GM12874 (cell line): ENCODE results near the gene SKIC3.

Experiments
- CTCF ChIP-seq: IDR thresholded peaks from 2 replicates; pipeline ENCODE4 v1.5.1; 2011; ENCODE audit warnings: low read depth, mild to moderate bottlenecking, control low read depth, low read length, moderate library complexity; ENCODE audit not compliant: insufficient read depth

Gene SKIC3

DNA sequence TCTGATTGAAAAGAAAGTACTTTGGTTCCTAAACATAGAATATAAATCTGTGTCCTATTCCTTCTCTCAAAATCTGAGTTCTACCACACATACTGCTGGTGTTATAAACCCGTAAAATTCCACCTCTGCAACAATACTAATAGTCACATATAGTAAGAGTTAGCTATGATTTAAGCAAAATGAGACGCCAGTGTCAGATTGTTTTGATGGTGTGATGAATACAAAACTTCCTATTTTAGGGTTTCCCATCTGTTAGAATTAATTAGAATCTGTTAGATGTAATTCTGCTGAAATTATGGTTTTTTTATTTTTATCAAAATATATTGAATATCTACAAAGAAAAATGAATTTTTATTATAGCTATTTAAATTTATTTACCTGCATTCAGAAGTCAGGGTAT, 26.8 kb upstream of the SKIC3 start:
- no peak for TF ChIP-seq CTCF

DNA sequence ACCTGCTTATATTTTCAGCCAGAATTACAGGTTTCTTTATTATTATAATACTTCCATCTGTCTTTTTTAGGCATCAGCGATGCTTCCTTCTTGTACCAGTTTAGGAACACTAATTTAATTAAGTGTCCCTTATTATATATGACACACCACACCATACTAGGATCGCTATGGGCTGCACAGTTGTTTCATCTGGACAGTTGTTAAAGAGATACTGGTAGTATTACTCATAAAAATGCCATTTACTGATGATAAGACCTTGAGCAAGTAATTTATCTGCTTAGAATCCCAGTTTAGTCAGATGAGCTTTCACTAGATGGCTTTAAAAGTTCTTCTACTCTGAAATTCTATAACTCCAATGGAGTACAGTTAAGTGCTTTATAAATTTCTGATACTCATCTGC, 17.2 kb upstream of the SKIC3 start:
- TF ChIP-seq CTCF, result no peak

DNA sequence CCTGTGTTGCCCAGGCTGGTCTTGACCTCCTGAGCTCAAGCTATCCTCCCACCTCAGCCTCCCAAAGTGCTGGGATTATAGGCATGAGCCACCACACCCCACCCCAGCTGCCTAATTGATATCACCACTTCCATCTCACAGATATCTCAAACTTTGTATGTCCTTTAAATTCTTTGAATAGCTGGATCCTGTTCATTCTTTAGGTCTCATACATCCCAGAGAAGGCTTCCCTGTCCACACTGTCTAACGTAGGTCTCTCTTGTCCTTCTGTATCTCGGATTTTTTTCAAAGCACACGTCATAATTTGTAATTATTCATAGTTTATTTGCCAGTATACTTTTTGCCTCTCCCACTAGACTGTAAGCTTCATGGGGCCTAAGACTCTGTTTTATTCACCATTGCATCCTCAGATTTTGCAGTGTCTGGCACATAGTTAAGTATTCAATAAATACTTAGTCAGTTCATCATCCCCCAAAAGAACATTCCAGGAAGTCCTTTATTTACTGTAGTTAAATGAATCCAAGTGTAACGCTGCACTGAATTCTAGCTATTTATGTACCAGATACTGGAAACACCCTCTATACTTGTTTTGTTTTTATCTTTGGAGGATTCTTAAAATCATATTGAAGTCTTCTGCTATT, 10.6 kb upstream of the SKIC3 start:
- no peak for TF ChIP-seq CTCF

DNA sequence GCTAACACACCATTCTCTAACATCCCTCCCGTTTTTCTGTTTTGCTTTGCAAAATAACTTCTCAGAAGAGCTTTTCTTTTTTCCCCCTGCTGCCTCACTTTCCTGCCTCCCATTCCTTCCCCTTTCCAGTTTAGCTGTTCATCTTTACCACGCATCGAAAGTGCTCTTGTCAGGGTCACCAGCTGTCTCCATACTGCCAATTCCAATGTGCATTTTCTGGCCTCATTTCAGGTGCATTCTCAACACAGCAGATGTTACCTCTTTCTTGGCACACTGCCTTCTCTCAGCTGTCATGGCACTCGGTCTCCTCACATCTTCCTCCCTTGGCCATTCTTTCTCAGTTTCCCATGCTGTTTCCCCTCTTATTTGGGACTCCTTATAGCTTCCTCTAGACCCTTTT, 9.7 kb upstream of the SKIC3 start:
- TF ChIP-seq CTCF, result no peak

DNA sequence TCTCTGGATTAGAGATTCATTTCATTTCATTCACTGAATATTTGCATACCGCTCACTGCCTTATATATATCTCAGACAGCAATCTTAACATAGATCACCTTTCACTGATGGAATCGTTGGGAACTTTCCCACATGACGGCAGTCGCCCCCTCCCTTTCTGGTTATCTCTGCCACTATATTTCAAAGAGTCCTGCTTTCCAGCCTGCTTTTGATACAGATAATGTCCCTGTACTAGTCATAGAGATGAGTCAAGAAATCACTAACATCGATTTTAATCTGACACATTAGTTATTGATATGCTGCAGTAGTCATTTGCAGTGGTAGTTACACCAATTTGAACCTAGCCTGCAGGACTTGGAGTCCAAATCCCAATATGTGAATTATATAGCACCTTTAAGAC, 8.6 kb upstream of the SKIC3 start:
- TF ChIP-seq CTCF, result no peak

DNA sequence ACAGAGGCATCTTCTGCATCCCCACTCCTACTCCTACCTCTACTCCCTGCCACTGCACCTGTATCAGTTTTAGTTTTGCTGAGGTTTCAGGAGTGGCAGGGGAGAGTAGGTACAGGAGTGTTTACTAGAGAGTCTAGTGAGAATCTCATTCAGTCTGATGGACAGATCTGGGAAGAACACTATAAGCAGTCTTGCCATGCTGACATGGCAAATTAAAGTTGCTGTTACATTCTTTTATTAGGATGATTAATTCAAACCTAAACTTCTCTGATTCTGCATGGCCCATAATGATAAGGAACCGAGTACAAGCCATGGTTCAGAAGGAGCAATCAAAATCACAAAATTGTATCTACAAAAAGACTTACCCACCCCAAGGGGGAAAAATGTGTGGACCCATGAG, 7.5 kb upstream of the SKIC3 start:
- no peak for TF ChIP-seq CTCF

- no peak for TF ChIP-seq CTCF
Measured at GRCh38 chr5:95557841-95558240, 3.1 kb upstream of the SKIC3 start.

- no peak for TF ChIP-seq CTCF
Measured at GRCh38 chr5:95555553-95555952, 776 bp upstream of the SKIC3 start.
